Gastroesophageal sphincter (tissue), 4 donors: ENCODE measurements around the gene POLR1B. TPM values are rescaled to one million over a fixed set of nuclear protein-coding genes. Genes with fewer than 3 reads are reported as not detected.
"Not testable (repeated sequence)": the region's sequence is repeated elsewhere in the genome, so short reads cannot be mapped to it uniquely, and the experiment has no call there.

Source experiments
- ATAC-seq: fragments of 150-250 bp; one replicate; pipeline ENCODE4 v1.9.1; 2016; ENCODE audit warnings: mild to moderate bottlenecking, moderate library complexity
- H3K27ac ChIP-seq, 4 donors: fragments of 200-600 bp; sonication (generic) in 3 of 4; 1 replicate in 3 of 4; 2 replicates in 1 of 4; pipeline ENCODE4 v1.5.1; 2016 to 2019
- H3K27me3 ChIP-seq: fragments of 200-600 bp; sonication (generic); one replicate; pipeline ENCODE4 v1.5.1; 2019
- H3K36me3 ChIP-seq, 2 donors: fragments of 200-600 bp; sonication (generic); one replicate each; pipeline ENCODE4 v1.5.1; 2019; ENCODE audit warnings: control low read depth in 1 of 2
- H3K4me1 ChIP-seq, 3 donors: fragments of 200-600 bp; sonication (generic); 1 replicate in 2 of 3; 2 replicates in 1 of 3; pipeline ENCODE4 v1.5.1; 2016 to 2019; ENCODE audit warnings: control low read depth in 2 of 3
- H3K4me3 ChIP-seq, 2 donors: fragments of 200-600 bp; sonication (generic); one replicate each; pipeline ENCODE4 v1.5.1; 2019; ENCODE audit warnings: mild to moderate bottlenecking in 1 of 2, moderate library complexity in 1 of 2
- H3K9me3 ChIP-seq, 3 donors: fragments of 200-600 bp; sonication (generic); one replicate each; pipeline ENCODE4 v1.5.1; 2017 to 2019; ENCODE audit warnings: control low read depth in 2 of 3
- EP300 ChIP-seq: sonication (generic); formaldehyde crosslinking; IDR thresholded peaks from one replicate; pipeline ENCODE4 v1.6.1; 2017; ENCODE audit warnings: antibody characterized with exemption, mild to moderate bottlenecking
- POLR2A ChIP-seq, 2 donors: fragments of 450-650 bp; IDR thresholded peaks; one replicate each; pipeline ENCODE4 v1.6.1; 2017; ENCODE audit warnings: antibody characterized with exemption in 2 of 2, mild to moderate bottlenecking in 2 of 2, moderate library complexity in 1 of 2
- POLR2AphosphoS5 ChIP-seq: sonication (generic); formaldehyde crosslinking; IDR thresholded peaks from one replicate; pipeline ENCODE4 v1.6.1; 2017; ENCODE audit warnings: antibody characterized with exemption
- WGBS, 2 donors: methylation state at CpG; one replicate each; pipeline ENCODE4 v1.1.5; 2018; ENCODE audit warnings: low coverage in 1 of 2; 5-methylcytosine and 5-hydroxymethylcytosine counted together
- total RNA-seq, 4 donors: library from RNA; depleted of rRNA; stranded (reverse); fragments of >200 nt; gene quantifications; one replicate each; pipeline ENCODE4 v1.1.0, GENCODE V29; 2016
- TF ChIP-seq, protein P1 (sequence below), 4 experiments: fragments of 200-600 bp in 2 of 4; fragments of 450-650 bp in 2 of 4; sonication (generic) in 1 of 4; IDR thresholded peaks; one replicate each; pipeline ENCODE4 v1.5.1; 2017 to 2019; ENCODE audit warnings: antibody characterized with exemption in 4 of 4, mild to moderate bottlenecking in 2 of 4, moderate library complexity in 2 of 4

Gene POLR1B
- total RNA-seq, 4 donors from 2014 or later, result 11.7 to 21.5 (median 13.3) TPM

GRCh38 chr2:112605926-112606325, 63.7 kb downstream of the POLR1B start:
- H3K27ac ChIP-seq, result no peak overlapping the region
- TF ChIP-seq, protein P1, sequence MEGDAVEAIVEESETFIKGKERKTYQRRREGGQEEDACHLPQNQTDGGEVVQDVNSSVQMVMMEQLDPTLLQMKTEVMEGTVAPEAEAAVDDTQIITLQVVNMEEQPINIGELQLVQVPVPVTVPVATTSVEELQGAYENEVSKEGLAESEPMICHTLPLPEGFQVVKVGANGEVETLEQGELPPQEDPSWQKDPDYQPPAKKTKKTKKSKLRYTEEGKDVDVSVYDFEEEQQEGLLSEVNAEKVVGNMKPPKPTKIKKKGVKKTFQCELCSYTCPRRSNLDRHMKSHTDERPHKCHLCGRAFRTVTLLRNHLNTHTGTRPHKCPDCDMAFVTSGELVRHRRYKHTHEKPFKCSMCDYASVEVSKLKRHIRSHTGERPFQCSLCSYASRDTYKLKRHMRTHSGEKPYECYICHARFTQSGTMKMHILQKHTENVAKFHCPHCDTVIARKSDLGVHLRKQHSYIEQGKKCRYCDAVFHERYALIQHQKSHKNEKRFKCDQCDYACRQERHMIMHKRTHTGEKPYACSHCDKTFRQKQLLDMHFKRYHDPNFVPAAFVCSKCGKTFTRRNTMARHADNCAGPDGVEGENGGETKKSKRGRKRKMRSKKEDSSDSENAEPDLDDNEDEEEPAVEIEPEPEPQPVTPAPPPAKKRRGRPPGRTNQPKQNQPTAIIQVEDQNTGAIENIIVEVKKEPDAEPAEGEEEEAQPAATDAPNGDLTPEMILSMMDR (IDR thresholded peaks at IDR 0.05), result no peak
- TF ChIP-seq POLR2AphosphoS5, result no peak
- no peak for TF ChIP-seq EP300
- TF ChIP-seq POLR2A (IDR thresholded peaks at IDR 0.05), result no peak
- H3K4me3 ChIP-seq, result no peak overlapping the region
- 67 to 73% methylated on average over 4 to 5 of the region's 5 CpGs for WGBS, 2 donors
- ATAC-seq, result no peak
- no peaks in the 10 kb centered on the region for H3K4me1 ChIP-seq
- no peaks in the 10 kb centered on the region for H3K27me3 ChIP-seq
- H3K36me3 ChIP-seq, result no peaks in the 10 kb centered on the region
- no peaks in the 10 kb centered on the region for H3K9me3 ChIP-seq

DNA sequence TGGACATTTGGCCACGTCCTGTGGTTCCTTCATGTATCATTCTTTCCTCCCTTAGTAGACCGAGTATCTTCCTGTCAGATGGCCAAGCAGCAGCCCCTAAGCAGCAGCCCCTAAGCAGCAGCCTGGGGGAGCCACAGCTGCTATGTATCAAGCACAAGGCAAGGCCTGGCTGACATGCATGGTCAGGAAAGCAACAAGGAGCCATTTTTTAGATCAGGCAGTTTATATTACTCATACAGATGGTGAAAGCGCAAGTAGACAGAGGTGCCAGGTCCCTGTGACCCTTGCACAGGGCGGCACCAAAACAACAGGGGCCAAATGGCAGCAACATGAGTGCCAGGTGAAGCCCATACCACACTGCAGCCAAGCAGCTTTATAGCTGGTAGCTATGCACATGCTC, 64.3 kb downstream of the POLR1B start:
- H3K27me3 ChIP-seq, result no peaks in the 10 kb centered on the region
- no peaks in the 10 kb centered on the region for H3K4me1 ChIP-seq
- no peak overlapping the region for H3K4me3 ChIP-seq
- H3K27ac ChIP-seq, result no peak overlapping the region
- 40 to 66% methylated on average over 1 to 2 of the region's 4 CpGs for WGBS, 2 donors
- H3K9me3 ChIP-seq, result no peaks in the 10 kb centered on the region
- TF ChIP-seq POLR2AphosphoS5 (no peak), POLR2A (IDR thresholded peaks at IDR 0.05) (no peak), EP300 (no peak)
- TF ChIP-seq, protein P1 (IDR thresholded peaks at IDR 0.05), result no peak
- no peaks in the 10 kb centered on the region for H3K36me3 ChIP-seq
- no peak for ATAC-seq

GRCh38 chr2:112607680-112608438, 65.6 kb downstream of the POLR1B start:
- Histone ChIP-seq H3K4me1 (no peaks in the 10 kb centered on the region), H3K9me3 (no peaks in the 10 kb centered on the region), H3K27me3 (no peaks in the 10 kb centered on the region), H3K36me3 (no peaks in the 10 kb centered on the region), H3K27ac (no peak overlapping the region), H3K4me3 (no peak overlapping the region)
- no peak for ATAC-seq
- TF ChIP-seq, protein P1 (IDR thresholded peaks at IDR 0.05), result no peak
- TF ChIP-seq EP300 (no peak), POLR2AphosphoS5 (no peak), POLR2A (IDR thresholded peaks at IDR 0.05) (no peak)
- 82 to 89% methylated on average over 7 to 8 of the region's 8 CpGs for WGBS, 2 donors

DNA sequence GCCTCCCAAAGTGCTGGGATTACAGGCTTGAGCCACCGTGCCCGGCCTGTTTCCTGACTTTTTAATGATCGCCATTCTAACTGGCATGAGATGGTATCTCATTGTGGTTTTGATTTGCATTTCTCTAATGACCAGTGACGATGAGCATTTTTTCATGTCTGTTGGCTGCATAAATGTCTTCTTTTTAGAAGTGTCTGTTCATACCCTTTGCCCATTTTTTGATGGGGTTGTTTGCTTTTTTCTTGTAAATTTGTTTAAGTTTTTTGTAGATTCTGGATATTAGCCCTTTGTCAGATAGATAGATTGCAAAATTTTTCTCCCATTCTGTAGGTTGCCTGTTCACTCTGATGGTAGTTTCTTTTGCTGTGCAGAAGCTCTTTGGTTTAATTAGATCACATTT, 67.1 kb downstream of the POLR1B start:
- not testable (repeated sequence) for H3K4me1 ChIP-seq, H3K36me3 ChIP-seq, H3K27me3 ChIP-seq, H3K27ac ChIP-seq, H3K4me3 ChIP-seq, H3K9me3 ChIP-seq, ATAC-seq
- 88 to 90% methylated on average over 4 of the region's 4 CpGs for WGBS, 2 donors

DNA sequence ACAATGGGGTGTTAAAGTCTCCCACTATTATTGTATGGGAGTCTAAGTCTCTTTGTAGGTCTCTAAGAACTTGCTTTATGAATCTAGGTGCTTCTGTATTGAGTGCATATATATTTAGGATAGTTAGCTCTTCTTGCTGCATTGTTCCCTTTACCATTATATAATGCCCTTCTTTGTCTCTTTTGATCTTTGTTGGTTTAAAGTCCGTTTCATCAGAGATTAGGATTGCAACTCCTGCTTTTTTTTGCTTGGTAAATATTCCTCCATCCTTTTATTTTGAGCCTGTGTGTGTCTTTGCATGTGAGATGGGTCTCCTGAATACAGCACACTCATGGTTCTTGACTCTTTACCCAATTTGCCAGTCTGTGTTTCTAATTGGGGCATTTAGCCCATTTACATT, 70.0 kb downstream of the POLR1B start:
- ATAC-seq, H3K4me3 ChIP-seq, H3K4me1 ChIP-seq, H3K36me3 ChIP-seq, H3K9me3 ChIP-seq, H3K27ac ChIP-seq, H3K27me3 ChIP-seq: not testable (repeated sequence)
- 70 to 71% methylated on average over 1 of the region's 1 CpG for WGBS, 2 donors

GRCh38 chr2:112614201-112614840, 72.1 kb downstream of the POLR1B start:
- WGBS, 2 donors, result 20% methylated on average over 1 of the region's 13 CpGs; no CpG with 5 or more reads in 1 of the 2 donors
- Histone ChIP-seq H3K9me3 (no peaks in the 10 kb centered on the region), H3K27me3 (no peaks in the 10 kb centered on the region), H3K4me3 (no peak overlapping the region), H3K27ac (no peak overlapping the region), H3K36me3 (no peaks in the 10 kb centered on the region), H3K4me1 (no peaks in the 10 kb centered on the region)
- ATAC-seq, result no peak
- TF ChIP-seq EP300 (no peak), POLR2AphosphoS5 (no peak), POLR2A (IDR thresholded peaks at IDR 0.05) (no peak)
- TF ChIP-seq, protein P1 (IDR thresholded peaks at IDR 0.05), result no peak
